Skin epidermis (tissue), 12 donors: ENCODE data around the gene ACAP1.

Experiments
- H3K27ac ChIP-seq, 21 experiments: fragments of 200-600 bp; sonication (generic) in 11 of 21; one replicate each; pipeline ENCODE4 v1.5.0; 2020; ENCODE audit warnings: mild to moderate bottlenecking in 3 of 21, inconsistent platforms in 2 of 21, moderate library complexity in 2 of 21
- H3K4me3 ChIP-seq, 7 experiments: fragments of 200-600 bp; sonication (generic) in 2 of 7; one replicate each; pipeline ENCODE4 v1.5.0; 2020; ENCODE audit warnings: inconsistent platforms in 2 of 7, mild to moderate bottlenecking in 2 of 7, moderate library complexity in 1 of 7

ACAP1 gene

DNA sequence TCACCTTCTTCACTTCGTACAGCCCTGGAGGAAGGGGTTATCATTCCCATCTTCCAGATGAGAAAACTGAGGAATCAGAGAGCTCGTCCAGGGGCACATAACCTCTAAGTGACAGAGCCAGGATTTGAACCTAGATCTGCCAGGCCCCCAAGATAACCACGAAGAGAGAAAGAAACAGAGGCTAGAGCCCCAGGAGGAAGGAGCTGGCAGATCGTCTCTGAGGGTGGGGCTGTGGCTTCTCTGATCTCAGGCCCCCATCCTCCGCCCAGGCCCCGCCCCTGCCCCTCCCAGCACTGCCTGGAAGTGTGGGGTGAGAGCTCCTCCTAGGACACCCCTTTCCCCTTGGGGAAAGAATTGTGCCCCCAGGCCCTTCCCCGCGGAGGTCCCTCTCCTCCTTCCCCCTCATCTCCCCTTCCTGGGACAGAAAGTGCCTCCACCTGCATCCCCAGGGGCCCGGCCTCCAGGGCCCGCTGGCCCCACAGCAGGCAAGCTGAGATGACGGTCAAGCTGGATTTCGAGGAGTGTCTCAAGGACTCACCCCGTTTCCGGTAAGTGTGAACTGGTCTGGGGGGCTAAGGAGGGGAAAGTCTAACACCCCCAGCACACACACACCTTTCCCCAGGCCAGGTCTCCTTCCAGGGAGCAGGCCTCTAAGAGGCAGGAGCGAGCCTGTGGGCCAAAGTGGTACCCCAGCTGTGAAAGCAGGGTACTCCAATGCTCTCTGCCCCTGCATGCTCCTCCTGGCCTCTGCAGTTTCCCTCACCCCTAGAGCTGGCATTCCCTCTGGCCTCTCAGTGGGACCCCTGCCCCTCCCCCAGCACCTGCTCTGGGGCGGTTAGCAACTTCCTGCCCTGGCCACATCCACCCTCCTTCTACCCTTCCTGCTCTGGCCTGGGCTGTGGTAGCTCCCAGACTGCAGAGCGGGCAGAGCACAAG, at the start of gene ACAP1:
TSS of gene ACAP1 (plus strand) at position 290 of the 936 bp plus-strand sequence. CDS start at position 496, 206 bp downstream.
- peak within 1 kb of the TSS in 16 of 21 experiments; percentile 6 to 96 (median 73) for H3K27ac ChIP-seq
- peak within 1 kb of the TSS; percentile 18 to 47 (median 33) for H3K4me3 ChIP-seq

DNA sequence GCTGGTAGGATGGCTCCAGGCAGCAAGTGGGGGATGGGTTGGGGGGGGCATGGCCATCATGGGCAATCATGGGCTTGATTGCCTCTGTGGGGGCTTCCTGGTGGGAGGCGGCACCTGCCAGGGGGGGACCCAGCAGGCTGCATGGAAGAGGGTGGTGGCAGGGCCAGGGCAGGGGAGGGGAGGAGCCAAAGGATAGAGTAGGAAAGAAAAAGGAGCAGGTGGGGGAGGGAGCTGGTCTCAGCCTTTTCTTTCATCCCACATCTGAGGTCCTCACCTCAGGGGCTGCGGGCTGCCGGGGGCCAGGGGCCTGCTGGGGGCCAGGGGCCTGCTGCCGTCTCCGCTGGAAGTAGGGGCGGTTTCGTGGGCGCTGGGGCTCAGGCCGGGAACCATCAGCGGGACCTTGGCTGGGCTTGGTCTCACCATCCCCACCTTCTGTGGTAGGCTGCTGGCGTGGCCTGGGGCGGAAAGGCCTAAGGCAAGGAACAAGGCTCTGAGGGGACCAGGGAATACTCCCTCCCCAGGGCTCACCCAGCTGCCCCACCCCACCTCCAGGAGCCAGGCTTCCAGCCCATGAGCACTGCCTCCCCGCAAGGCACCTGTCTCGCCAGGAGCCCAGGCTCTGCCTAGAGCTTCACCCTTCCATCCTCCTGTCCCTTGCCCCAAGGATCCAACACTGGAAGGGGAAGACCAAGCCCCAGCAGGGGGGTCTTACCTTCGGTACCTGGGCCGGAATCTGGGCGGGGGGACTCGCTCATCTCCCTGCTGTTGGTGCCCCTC, 46.9 kb upstream of the ACAP1 start:
- H3K27ac ChIP-seq: no peak overlapping the region
- H3K4me3 ChIP-seq: no peak overlapping the region

GRCh38 chr17:7290166-7290565, 46.2 kb upstream of the ACAP1 start:
- Histone ChIP-seq H3K27ac (no peak overlapping the region), H3K4me3 (no peak overlapping the region)

- no peak overlapping the region for H3K4me3 ChIP-seq
- H3K27ac ChIP-seq: no peak overlapping the region
These were observed 45.6 kb upstream of the ACAP1 start for GRCh38 chr17:7290685-7291084.

- Histone ChIP-seq H3K4me3 (no peak overlapping the region), H3K27ac (no peak overlapping the region)
These were observed 44.1 kb upstream of the ACAP1 start for GRCh38 chr17:7292194-7292593.

GRCh38 chr17:7292729-7293128, 43.6 kb upstream of the ACAP1 start:
- Histone ChIP-seq H3K27ac (no peak overlapping the region), H3K4me3 (no peak overlapping the region)

- Histone ChIP-seq H3K27ac (no peak overlapping the region), H3K4me3 (no peak overlapping the region)
These were observed 43.2 kb upstream of the ACAP1 start for GRCh38 chr17:7293159-7293558.

- H3K4me3 ChIP-seq: peak overlapping the region in 6 of 7 experiments; percentile 5 to 24 (median 13)
These were observed 42.3 kb upstream of the ACAP1 start for GRCh38 chr17:7293816-7294613.

GRCh38 chr17:7294614-7295153, 41.6 kb upstream of the ACAP1 start, which contains the start of gene YBX2:
TSS of gene YBX2 (minus strand) at chr17:7294639. CDS start at chr17:7294500, 139 bp downstream.
- Histone ChIP-seq H3K27ac (peak within 1 kb of the TSS in 3 of 21 experiments; percentile 4 to 44 (median 23)), H3K4me3 (peak within 1 kb of the TSS in 6 of 7 experiments; percentile 5 to 24 (median 13))

More at GRCh38 chr17:7293816-7294613, 42.3 kb upstream of the ACAP1 start:
- peak overlapping the region in 2 of 21 experiments; percentile 4 to 44 for H3K27ac ChIP-seq

- Histone ChIP-seq H3K4me3 (peak overlapping the region in 2 of 7 experiments; percentile 22 to 24), H3K27ac (peak overlapping the region in 2 of 21 experiments; percentile 23 to 44)
These were observed 40.8 kb upstream of the ACAP1 start for GRCh38 chr17:7295230-7296180.

DNA sequence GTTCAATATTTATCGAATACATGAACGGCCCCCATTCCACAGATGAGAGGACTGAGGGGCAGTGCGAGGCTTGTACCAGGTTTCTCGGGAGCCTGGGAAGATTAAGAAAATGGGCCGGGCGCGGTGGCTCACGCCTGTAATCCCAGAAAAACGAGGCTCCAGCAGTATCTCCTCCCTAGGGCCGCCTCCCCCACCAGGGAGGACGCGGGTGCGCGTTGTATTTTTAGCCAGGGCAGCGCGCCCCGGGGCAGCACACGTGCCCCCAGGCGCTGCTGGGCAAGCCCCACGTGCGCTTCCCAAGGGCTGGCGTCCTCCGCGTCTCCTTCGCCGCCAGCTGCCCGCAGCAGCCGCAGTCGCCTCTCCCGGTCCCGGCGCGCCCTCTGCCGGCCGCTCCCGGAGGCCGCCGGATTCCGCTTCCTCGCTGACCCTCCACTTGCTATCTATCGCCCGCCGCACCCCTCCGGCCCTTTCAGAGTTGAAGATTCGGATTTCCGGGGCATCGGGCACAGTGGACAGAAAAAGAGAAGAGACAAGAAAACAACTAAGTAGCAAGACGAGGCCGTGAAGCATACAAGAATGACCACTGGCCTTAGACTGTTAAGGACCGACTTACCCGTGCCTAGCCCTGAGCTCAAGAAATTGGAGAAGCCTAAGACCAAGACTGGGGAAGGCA, 40.0 kb upstream of the ACAP1 start:
- H3K4me3 ChIP-seq: no peak overlapping the region
- peak overlapping the region in 1 of 21 experiments; percentile 23 for H3K27ac ChIP-seq

DNA sequence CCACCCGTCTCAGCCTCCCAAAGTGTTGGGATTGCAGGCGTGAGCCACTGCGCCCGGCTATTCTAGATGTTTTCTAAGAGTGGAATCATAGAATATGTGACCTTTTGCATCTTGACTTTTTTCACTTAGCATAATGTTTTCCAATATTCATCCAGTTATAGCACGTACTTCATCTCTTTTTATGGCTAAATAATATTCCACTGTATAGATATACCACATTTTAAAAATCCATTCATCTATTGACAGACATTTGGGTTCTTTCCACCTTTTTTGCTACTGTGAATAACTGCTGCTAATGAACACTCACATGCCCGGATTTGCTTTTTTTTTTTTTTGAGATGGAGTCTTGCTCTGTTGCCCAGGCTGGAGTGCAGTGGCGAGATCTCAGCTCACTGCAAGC, 32.1 kb upstream of the ACAP1 start:
- H3K4me3 ChIP-seq: no peak overlapping the region
- no peak overlapping the region for H3K27ac ChIP-seq

- peak within 1 kb of the TSS; percentile 86 to 100 (median 98) for H3K4me3 ChIP-seq
- peak within 1 kb of the TSS; percentile 93 to 100 (median 99) for H3K27ac ChIP-seq
These were observed 29.2 kb upstream of the ACAP1 start, which contains the start of gene EIF5A for GRCh38 chr17:7306911-7307685. TSS of gene EIF5A (plus strand) at chr17:7307628. CDS start at chr17:7309636, 2,008 bp downstream.

GRCh38 chr17:7307686-7308624, 28.4 kb upstream of the ACAP1 start:
- H3K4me3 ChIP-seq: peak overlapping the region; percentile 86 to 100 (median 98)
- peak overlapping the region; percentile 93 to 100 (median 99) for H3K27ac ChIP-seq

DNA sequence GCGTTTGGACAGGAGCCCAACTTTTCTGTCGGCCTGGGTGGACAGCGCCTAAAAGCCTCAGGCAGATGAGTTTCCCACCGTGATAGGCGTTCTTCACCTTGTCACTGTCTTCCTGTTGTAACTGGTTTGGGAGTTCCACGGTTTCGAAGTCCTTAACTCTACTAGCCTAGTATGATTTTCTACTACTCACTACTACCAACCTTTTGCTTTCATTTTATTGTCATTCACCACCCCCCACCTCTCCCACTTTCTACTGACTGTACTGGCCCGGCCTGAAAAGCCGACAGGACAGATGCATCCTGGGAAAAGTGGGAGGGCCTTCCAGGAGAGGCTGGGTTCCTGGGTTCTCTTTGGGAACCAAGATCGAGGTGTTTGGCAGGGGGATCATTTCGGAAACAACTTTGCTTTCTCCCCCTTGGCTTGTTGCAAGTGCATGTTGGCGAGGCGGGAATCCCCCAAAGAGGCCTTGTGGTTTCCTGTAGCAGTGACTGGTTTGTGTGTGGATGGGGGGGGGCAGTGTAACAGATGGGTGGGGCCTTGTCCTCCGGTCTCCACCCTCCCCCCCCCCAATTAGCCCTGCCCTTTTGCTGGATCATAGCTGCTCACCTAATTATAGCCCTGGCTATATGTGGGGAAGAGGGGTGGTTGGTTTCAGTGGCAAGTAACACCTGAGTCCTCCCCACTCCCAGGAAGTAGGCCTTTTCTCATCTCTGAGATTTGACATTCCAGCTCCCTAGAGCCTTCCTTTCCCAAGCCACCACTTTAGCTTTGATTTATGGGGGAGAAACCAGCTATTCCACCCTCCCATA, 27.5 kb upstream of the ACAP1 start:
- H3K4me3 ChIP-seq: peak overlapping the region; percentile 86 to 100 (median 98)
- peak overlapping the region; percentile 93 to 100 (median 99) for H3K27ac ChIP-seq
